HG02938 (cell line): Measurements from ENCODE around the gene KLHL4.
"Not testable (repeated sequence)": the region's sequence is repeated elsewhere in the genome, so short reads cannot be mapped to it uniquely, and the experiment has no call there.

ENCODE experiments used
- ATAC-seq: cut with Tn5 transposase; IDR thresholded peaks from one replicate; pipeline ENCODE4 v1.9.1; 2021; ENCODE audit warnings: mild to moderate bottlenecking, moderate library complexity; ENCODE audit not compliant: unreplicated experiment

Gene KLHL4, protein sequence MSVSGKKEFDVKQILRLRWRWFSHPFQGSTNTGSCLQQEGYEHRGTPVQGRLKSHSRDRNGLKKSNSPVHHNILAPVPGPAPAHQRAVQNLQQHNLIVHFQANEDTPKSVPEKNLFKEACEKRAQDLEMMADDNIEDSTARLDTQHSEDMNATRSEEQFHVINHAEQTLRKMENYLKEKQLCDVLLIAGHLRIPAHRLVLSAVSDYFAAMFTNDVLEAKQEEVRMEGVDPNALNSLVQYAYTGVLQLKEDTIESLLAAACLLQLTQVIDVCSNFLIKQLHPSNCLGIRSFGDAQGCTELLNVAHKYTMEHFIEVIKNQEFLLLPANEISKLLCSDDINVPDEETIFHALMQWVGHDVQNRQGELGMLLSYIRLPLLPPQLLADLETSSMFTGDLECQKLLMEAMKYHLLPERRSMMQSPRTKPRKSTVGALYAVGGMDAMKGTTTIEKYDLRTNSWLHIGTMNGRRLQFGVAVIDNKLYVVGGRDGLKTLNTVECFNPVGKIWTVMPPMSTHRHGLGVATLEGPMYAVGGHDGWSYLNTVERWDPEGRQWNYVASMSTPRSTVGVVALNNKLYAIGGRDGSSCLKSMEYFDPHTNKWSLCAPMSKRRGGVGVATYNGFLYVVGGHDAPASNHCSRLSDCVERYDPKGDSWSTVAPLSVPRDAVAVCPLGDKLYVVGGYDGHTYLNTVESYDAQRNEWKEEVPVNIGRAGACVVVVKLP

DNA sequence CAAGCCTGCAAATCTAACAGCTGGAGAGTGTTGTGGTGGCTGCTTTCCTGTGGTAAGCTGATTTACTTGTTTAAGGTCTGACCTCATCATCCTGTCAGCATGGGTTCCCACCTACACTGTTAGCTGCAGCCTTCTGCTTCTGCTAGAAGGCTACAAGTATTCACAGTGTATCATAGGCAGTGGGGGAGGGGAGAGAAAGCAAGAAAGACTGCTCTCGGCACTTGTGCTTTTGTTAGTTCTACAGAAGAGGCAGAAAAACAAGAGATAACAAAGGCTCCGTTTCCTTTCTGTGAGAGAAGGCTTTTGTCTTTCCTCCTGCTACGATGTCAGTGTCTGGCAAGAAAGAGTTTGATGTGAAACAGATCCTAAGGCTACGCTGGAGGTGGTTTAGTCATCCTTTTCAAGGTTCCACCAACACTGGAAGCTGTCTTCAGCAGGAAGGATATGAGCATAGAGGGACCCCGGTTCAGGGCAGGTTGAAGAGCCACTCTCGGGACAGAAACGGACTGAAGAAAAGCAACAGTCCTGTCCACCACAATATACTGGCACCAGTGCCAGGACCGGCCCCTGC is at the start of gene KLHL4:
TSS of gene KLHL4 (plus strand) at position 232 of the 571 bp plus-strand sequence. CDS start at position 324, 92 bp downstream.
- ATAC-seq, result no peak

GRCh38 chrX:87468941-87469340 is 48.7 kb upstream of the KLHL4 start:
- no peak for ATAC-seq

GRCh38 chrX:87475793-87476192 is 41.8 kb upstream of the KLHL4 start:
- ATAC-seq, result no peak

DNA sequence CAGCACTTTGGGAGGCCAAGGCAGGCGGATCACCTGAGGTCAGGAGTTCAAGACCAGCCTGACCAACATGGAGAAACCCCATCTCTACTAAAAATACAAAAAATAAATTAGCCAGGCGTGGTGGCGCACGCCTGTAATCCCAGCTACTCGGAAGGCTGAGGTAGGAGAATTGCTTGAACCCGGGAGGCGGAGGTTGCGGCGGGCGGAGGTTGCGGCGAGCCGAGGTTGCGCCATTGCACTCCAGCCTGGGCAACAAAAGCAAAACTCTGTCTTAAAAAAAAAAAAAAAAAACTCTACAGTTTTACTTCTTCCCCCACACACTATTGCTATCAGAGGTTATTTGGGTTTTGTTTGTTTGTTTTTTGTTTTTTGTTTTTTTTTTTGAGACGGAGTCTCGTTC is 38.9 kb upstream of the KLHL4 start:
- ATAC-seq, result not testable (repeated sequence)

DNA sequence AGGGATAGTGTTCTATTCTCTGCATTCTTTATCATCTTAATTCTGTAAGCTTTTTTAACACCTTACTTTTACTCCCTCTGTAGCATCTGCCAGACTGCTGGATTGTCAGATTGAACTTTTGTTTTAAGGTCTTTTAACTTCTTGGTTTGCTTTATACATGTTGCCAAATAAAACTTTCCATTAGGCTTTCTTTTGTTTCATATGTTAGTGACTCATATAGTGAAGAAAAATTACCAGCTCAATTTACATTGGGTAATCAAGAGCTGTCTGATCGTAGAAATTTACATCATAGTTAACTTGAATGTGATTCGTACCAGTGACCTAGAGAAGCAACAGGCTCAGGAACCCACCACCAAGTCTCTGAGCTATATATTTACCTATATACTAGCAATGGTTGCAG is 28.5 kb upstream of the KLHL4 start:
- no peak for ATAC-seq

GRCh38 chrX:87515836-87516235 is 1.8 kb upstream of the KLHL4 start:
- ATAC-seq, result no peak

DNA sequence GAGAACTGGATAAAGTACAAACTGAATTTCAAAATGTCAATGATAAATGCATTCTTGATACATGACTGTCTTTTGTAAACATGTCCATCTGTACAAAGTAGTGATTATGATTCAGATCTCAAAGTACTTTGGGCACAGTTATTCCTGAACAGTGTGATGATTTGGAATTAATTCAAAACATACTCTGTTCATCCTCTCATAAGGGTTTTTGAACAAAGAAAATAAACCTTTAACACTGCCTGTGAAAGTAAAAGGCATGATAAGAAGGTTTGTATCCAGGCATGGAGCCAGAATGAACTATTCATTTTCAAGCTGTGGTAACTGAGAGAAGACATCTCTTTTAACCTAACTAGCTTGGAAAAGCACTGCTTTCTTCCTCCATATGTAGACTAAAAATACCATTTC is 883 bp upstream of the KLHL4 start:
- no peak for ATAC-seq

GRCh38 chrX:87518504-87518903 is 902 bp downstream of the KLHL4 start:
- no peak for ATAC-seq

DNA sequence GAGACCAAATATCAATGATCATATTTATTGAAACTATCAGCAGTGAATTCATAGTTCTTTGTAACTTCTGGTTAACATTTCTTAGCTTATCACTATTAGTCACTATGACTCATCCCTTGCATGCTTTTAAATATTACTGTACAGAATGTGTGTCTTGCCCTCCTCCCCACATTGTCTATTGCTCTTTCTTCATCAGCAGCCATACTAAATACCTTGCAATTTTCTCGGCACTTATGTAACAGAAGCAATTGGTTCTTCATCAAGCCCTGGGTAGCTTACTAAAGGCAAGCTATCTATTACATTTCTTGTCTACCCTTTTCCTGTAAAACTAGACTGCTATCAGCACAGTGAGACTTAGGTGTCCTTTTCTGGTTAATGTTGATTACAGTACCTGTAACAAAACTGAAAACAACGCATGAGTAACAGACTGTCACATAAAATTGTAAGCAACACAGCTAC is 8.2 kb downstream of the KLHL4 start:
- ATAC-seq, result no peak

DNA sequence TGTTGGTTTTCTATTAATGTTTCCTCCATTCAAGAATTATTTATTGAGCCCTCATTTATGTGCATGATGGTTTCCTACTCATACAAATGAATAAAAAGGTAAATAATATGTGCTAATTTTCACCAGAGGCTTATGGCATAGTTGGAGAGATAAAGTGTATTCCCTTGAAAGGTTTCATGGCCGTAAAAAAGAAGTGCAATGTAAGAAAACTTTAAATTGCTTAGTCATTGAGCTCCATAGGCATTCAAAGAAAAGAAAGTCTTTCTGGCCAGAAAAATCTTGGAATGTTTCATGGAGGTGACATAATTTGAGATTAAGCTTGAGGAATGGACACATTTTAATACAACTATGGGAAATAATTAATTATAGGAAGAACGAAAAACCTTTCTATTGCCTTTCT is 8.7 kb downstream of the KLHL4 start:
- no peak for ATAC-seq

DNA sequence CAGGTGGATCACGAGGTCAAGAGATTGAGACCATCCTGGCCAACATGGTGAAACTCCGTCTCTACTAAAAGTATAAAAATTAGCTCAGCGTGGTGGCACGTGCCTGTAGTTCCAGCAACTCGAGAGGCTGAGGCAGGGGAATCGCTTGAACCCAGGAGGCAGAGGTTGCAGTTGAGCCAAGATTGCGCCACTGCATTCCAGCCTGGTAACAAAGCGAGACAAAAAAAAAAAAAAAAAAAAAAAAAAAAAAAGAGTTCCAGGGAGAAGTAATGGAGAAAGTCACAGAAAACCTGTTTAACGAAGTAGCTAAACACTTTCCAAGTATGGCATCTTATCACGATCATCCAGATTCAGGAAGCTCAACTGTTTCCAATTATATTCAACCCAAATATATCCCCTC is 10.9 kb downstream of the KLHL4 start:
- no peak for ATAC-seq

DNA sequence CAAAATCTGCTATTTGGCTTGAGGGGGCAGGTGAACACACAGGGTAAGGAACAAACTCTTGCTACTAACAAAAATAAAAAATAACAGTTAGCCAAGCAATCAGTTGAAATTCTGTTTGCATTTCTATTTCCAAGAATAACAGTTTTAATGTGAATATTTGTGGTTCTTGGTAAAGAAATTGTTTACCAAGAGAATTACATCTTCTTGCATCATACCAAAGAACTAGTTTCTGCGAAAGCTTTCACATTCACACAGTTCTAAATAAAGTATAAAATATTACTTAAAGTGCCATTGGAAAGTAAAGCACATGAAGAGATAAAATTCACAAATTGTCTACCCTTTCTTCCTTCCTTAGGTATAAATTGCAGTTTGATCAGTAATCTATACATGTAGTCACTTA is 54.4 kb downstream of the KLHL4 start:
- no peak for ATAC-seq

DNA sequence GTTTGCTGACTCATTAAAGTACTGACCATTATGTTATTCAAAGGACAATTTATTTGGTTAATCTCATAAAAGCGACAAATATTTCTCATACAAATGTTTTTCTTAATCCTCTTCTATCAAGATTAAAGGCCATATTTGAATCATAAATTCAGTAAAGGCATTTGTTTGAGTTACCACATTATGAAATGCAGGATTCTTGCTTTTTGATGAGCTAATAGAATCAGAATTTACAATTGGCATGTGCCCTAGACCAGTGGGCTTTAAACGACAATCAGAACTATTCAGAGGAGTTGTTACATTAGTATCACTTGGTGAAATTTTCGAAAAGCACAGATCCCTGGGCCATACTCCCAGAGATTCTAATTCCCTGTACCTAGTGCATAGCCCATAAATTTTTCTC is 55.3 kb downstream of the KLHL4 start:
- ATAC-seq, result no peak

DNA sequence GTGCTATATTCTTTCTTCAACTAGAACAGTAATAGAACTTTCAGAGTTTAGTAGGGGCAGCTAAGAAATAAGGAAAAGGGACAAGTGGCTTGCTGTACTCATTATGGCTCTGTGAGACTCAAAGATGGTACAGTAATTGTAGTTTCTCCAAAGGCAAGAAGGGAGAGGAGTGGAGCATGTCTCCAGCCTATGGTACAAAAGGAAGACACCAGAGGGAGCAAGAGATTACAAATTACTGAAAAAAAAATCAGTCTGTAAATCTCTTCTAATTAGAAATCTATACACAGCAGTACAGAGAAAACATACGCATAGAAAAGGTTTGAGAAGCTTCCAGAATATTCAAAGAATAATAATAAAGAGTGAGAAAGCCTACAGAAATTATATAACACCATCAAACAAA is 61.4 kb downstream of the KLHL4 start:
- no peak for ATAC-seq

DNA sequence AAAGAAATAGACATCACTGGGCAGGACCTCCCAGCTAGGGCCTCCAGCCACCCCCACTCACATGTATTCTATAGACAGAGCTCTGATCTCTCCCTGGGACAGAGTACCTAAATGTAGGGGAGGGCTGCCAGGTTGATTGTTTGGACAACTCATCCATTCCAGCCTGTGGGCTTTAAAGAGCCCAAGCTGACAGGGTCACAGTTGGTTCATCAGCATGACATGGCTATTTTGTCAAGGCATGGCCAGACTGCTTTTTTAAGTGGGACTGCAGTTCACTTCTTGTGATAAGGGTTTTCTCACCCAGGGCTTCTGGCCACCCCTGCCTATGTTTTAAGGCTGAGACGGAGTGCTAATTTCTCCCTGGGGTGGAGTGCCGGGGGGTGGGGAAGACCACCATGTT is 63.3 kb downstream of the KLHL4 start:
- ATAC-seq, result no peak

DNA sequence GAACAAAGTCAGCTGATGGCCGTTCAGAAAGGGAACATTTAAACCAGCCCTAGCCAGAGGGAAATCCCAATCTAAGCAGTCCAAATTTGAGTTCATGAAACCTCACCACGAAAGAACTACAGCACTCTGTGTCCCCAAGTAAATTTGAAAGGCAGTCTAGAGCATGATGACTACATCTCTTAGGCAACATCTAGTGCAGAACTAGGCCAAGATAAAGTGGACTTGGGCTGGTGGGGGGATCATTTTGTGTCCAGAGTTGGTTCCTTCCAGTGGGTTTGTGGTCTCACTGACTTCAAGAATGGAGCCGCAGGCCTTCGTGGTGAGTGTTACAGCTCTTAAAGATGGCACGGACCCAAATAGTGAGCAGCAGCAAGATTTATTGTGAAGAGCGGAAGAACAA is 64.9 kb downstream of the KLHL4 start:
- ATAC-seq, result no peak

- ATAC-seq, result no peak
These were observed 66.1 kb downstream of the KLHL4 start for GRCh38 chrX:87583679-87584078.

DNA sequence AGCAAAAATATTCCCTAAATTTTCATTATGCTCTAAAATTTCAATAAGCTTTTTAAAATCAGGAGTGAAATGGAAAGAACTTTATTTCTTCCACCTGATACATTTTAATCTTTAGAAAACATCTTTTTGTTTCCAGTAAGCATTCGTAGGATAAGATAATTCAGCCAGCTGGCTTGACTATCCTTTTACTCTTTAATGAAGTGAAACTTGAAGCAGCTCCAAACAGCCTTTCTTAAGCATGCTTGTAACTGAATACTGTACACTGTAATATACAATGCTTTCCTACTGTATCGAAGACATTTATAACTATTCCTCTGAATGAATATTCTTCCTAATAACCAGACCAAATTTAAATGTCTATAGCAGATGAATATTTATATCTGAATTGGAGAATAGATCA is 98.8 kb downstream of the KLHL4 start:
- ATAC-seq, result no peak

- ATAC-seq, result no peak
These were observed 104.1 kb downstream of the KLHL4 start for GRCh38 chrX:87621697-87622096.

- no peak for ATAC-seq
These were observed 109.4 kb downstream of the KLHL4 start for GRCh38 chrX:87626996-87627395.

DNA sequence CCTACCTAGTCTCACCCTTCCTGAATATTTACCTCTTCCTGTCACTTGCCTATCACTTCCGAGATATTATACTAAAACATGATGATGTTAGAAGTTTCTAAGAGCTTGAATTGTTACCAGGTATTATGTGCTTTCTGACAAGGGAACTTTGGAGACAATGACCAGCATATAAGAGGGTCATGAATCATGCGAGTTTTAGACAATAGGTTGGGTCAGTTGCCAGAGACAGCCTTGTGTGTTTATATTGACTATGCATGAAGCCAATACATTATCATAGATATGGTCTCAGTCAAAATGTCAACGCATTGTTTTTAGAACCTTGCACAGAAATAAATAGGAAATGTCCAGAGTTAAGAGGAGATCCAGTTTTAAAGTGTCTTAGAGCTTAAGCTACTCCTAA is 116.8 kb downstream of the KLHL4 start:
- no peak for ATAC-seq

GRCh38 chrX:87636533-87636932 is 118.9 kb downstream of the KLHL4 start:
- no peak for ATAC-seq
